GM23338 (cell line): Measurements from ENCODE around the gene SAMD4A. TPM values are rescaled to one million over a fixed set of nuclear protein-coding genes. Genes with fewer than 3 reads are reported as not detected.
A peak's percentile ranks its signal among the peaks of the same experiment; 100 is the strongest.

Experiments
- ATAC-seq: fragments of 200-7000 bp; cut with Tn5 transposase; 3 replicates; pipeline ENCODE4 v1.9.1; 2020
- DNase-seq: peaks from one replicate; pipeline ENCODE4 v3.0.0-alpha.2; 2015; ENCODE audit warnings: low spot score
- H2AFZ ChIP-seq: fragments of 200-600 bp; sonication (generic); 2 replicates; pipeline ENCODE4 v1.8.0; 2016; ENCODE audit warnings: antibody characterized with exemption, mild to moderate bottlenecking, moderate library complexity
- H3F3A ChIP-seq: fragments of 200-600 bp; sonication (generic); replicated peaks from 2 replicates; pipeline ENCODE4 v1.8.0; 2017; ENCODE audit warnings: antibody characterized with exemption, mixed run types, low read depth
- H3K27ac ChIP-seq: fragments of 200-600 bp; sonication (generic); 2 replicates; pipeline ENCODE4 v1.6.1; 2016; ENCODE audit warnings: low read depth
- H3K27me3 ChIP-seq: fragments of 200-600 bp; sonication (generic); 2 replicates; pipeline ENCODE4 v1.8.0; 2016; ENCODE audit warnings: mild to moderate bottlenecking, mixed run types, moderate library complexity; ENCODE audit not compliant: insufficient read depth
- H3K36me3 ChIP-seq: fragments of 200-600 bp; sonication (generic); 2 replicates; pipeline ENCODE4 v1.8.0; 2016; ENCODE audit warnings: mild to moderate bottlenecking; ENCODE audit not compliant: insufficient read depth
- H3K4me1 ChIP-seq: fragments of 200-600 bp; sonication (generic); 2 replicates; pipeline ENCODE4 v1.8.0; 2016; ENCODE audit warnings: mild to moderate bottlenecking, moderate library complexity; ENCODE audit not compliant: insufficient read depth
- H3K4me2 ChIP-seq: fragments of 200-600 bp; sonication (generic); 2 replicates; pipeline ENCODE4 v1.7.1; 2017; ENCODE audit warnings: mixed run types
- H3K4me3 ChIP-seq: fragments of 200-600 bp; sonication (generic); 2 replicates; pipeline ENCODE4 v1.6.1; 2016; ENCODE audit warnings: mixed run types
- H3K79me2 ChIP-seq: fragments of 200-600 bp; sonication (generic); replicated peaks from 2 replicates; pipeline ENCODE4 v1.8.0; 2017; ENCODE audit warnings: mild to moderate bottlenecking; ENCODE audit not compliant: insufficient read depth
- H3K9me2 ChIP-seq: fragments of 200-600 bp; sonication (generic); 2 replicates; pipeline ENCODE4 v1.8.0; 2017; ENCODE audit not compliant: insufficient read depth
- H4K20me1 ChIP-seq: fragments of 200-600 bp; sonication (generic); replicated peaks from 2 replicates; pipeline ENCODE4 v1.8.0; 2017; ENCODE audit warnings: mild to moderate bottlenecking; ENCODE audit not compliant: insufficient read depth
- H3K27ac Mint-ChIP-seq: 2 replicates; pipeline ENCODE4 v1.8.0; 2020; ENCODE audit warnings: inconsistent platforms, mild to moderate bottlenecking, moderate library complexity, mixed read lengths
- H3K27me3 Mint-ChIP-seq: 3 replicates; pipeline ENCODE4 v1.8.0; 2022; ENCODE audit warnings: low read depth, mild to moderate bottlenecking, moderate library complexity, mixed read lengths, inconsistent platforms; ENCODE audit not compliant: insufficient read depth, poor library complexity
- H3K36me3 Mint-ChIP-seq: 3 replicates; pipeline ENCODE4 v1.8.0; 2021; ENCODE audit warnings: low read depth, mild to moderate bottlenecking, inconsistent platforms, moderate library complexity, mixed read lengths
- H3K4me1 Mint-ChIP-seq: 3 replicates; pipeline ENCODE4 v1.8.0; 2020; ENCODE audit warnings: mild to moderate bottlenecking, inconsistent platforms, mixed read lengths
- H3K4me3 Mint-ChIP-seq: 3 replicates; pipeline ENCODE4 v1.8.0; 2021; ENCODE audit warnings: moderate library complexity, mild to moderate bottlenecking, inconsistent platforms, mixed read lengths
- H3K9me3 Mint-ChIP-seq: 3 replicates; pipeline ENCODE4 v1.8.0; 2020; ENCODE audit warnings: moderate library complexity, mild to moderate bottlenecking, inconsistent platforms, mixed read lengths
- CREB1 ChIP-seq: fragments of 250-450 bp; sonication (Bioruptor Pico); IDR thresholded peaks from 2 replicates; pipeline ENCODE4 v1.5.0; 2020; ENCODE audit warnings: low read depth, mild to moderate bottlenecking, moderate library complexity
- CTCF ChIP-seq, 2 experiments: fragments of 200-600 bp in 1 of 2; sonication (generic) in 1 of 2; conservative IDR thresholded peaks; 2 replicates each; pipeline versions ENCODE4 v1.5.1 to v1.6.1; 2016 to 2017; ENCODE audit warnings: antibody characterized with exemption in 2 of 2, low read depth in 2 of 2, mild to moderate bottlenecking in 2 of 2, moderate library complexity in 1 of 2
- EZH2phosphoT487 ChIP-seq: fragments of 200-600 bp; sonication (generic); IDR thresholded peaks from one replicate; pipeline ENCODE4 v1.8.1; 2018; ENCODE audit warnings: antibody characterized with exemption; ENCODE audit not compliant: unreplicated experiment
- POLR2AphosphoS5 ChIP-seq: IDR thresholded peaks from 2 replicates; pipeline ENCODE4 v1.6.1; 2016; ENCODE audit warnings: antibody characterized with exemption, low read depth
- REST ChIP-seq: IDR thresholded peaks from one replicate; pipeline ENCODE4 v1.6.1; 2018; ENCODE audit warnings: antibody characterized with exemption; ENCODE audit not compliant: unreplicated experiment
- polyA plus RNA-seq: library from polyadenylated mRNA; unstranded; fragments of >200 nt; fragmentation: Nextera tagmentation; extraction: Ambion mirVana; gene quantifications from 2 replicates; pipeline ENCODE4 v1.2.1, GENCODE V29; 2016
- total RNA-seq: library from RNA; depleted of rRNA; stranded (reverse); fragments of >200 nt; shearing (Covaris generic); gene quantifications from 2 replicates; pipeline ENCODE4 v1.2.3, GENCODE V29; 2014

The SAMD4A gene
- total and polyA plus RNA-seq, 2 experiments from 2014 or later: 1.6 to 6.9 TPM

- no peak for DNase-seq
- Histone ChIP-seq H3K79me2 (0 out of 2 replicates have a peak, but pooled peaks cover 11% of the 10 kb centered on the region), H3K27ac (no peak overlapping the region; the same call in 1 of the 2 replicates), H3K4me2 (no peak overlapping the region), H3K27me3 (no peaks in the 10 kb centered on the region), H3F3A (no peaks in the 10 kb centered on the region), H4K20me1 (no peaks in the 10 kb centered on the region), H3K36me3 (no peaks in the 10 kb centered on the region), H3K4me1 (peaks cover 21% of the 10 kb centered on the region; the same call in 1 of the 2 replicates), H3K4me3 (no peak overlapping the region), H2AFZ (no peak overlapping the region), H3K9me2 (peaks cover 7% of the 10 kb centered on the region; the same call in 1 of the 2 replicates)
- ATAC-seq: peak; percentile 57
- peaks cover 8% of the 10 kb centered on the region for H3K27me3 Mint-ChIP-seq
- no peaks in the 10 kb centered on the region for H3K9me3 Mint-ChIP-seq
- no peak overlapping the region for H3K4me3 Mint-ChIP-seq
- no peaks in the 10 kb centered on the region for H3K36me3 Mint-ChIP-seq
- H3K27ac Mint-ChIP-seq: peak overlapping the region; percentile 32; the same call in 1 of the 2 replicates
- TF ChIP-seq REST: no peak
- peaks cover 21% of the 10 kb centered on the region for H3K4me1 Mint-ChIP-seq
These were observed 124.0 kb downstream of the SAMD4A start for GRCh38 chr14:54690887-54691286.

GRCh38 chr14:54691525-54692283 lies 124.8 kb downstream of the SAMD4A start:
- Histone ChIP-seq H4K20me1 (no peaks in the 10 kb centered on the region), H3K4me3 (no peak overlapping the region), H3K9me2 (peaks cover 7% of the 10 kb centered on the region; the same call in 1 of the 2 replicates), H3K27ac (no peak overlapping the region; the same call in 1 of the 2 replicates), H3K79me2 (0 out of 2 replicates have a peak, but pooled peaks cover 11% of the 10 kb centered on the region), H3K36me3 (no peaks in the 10 kb centered on the region), H3F3A (no peaks in the 10 kb centered on the region), H2AFZ (no peak overlapping the region), H3K27me3 (no peaks in the 10 kb centered on the region), H3K4me1 (peaks cover 12% of the 10 kb centered on the region; the same call in 1 of the 2 replicates), H3K4me2 (no peak overlapping the region)
- ATAC-seq (peak; percentile 99), DNase-seq (peak; percentile 90)
- TF ChIP-seq EZH2phosphoT487 (no peak), CREB1 (CRISPR knock-in tag) (no peak), POLR2AphosphoS5 (no peak), CTCF (conservative IDR thresholded peaks at IDR 0.05; ENCODE audit: low read depth in 2 of 2) (peak; percentile 92 to 96)
- Mint-ChIP-seq H3K27ac (no peak overlapping the region), H3K27me3 (peaks cover 8% of the 10 kb centered on the region), H3K9me3 (no peaks in the 10 kb centered on the region), H3K4me1 (peaks cover 13% of the 10 kb centered on the region), H3K4me3 (no peak overlapping the region), H3K36me3 (no peaks in the 10 kb centered on the region)
